ENCODE measurements around the gene ALG14.
"Not testable (repeated sequence)": the region's sequence is repeated elsewhere in the genome, so short reads cannot be mapped to it uniquely, and the experiment has no call there.

ALG14 gene

DNA sequence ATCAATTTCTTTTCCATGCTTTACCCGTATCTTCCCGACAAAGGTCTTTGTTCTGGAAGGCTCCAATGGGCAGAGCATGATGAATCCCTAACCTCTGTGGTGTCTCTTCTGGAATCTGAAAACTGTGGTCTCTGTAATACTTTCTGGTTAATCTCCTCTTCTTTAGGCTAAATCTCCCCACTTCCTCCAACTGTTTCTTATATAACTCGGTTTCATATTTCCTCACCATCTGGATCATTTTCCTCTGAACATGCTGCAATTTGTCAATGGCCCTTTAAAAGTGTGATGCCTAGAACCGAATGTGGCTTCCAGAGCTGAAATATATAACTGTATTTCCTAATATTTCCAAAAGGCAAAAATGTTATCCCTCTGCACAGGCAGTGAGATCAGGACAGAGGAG, 66.1 kb downstream of the ALG14 start:
- no peak for DNase-seq (ENCODE audit: low read depth)

- DNase-seq (ENCODE audit: low read depth) = no peak
Observed at GRCh38 chr1:95005584-95005983, 67.2 kb downstream of the ALG14 start.

DNA sequence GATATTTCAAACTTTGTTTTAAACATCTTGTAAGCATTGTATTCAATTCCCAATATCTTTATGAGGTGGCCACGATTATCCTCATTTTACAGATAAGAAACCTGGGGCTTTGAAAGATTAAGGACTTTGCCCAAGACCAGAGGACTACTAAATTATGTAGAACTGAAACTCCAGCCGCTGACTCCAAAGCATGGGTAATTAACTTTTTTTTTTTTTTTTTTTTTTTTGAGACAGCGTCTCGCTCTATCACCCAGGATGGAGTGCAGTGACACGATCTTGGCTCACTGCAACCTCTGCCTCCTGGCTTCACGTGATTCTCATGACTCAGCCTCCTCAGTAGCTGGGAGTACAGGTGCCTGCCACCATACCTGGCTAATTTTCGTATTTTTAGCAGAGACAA, 68.7 kb downstream of the ALG14 start:
- no peak for DNase-seq (ENCODE audit: low read depth)

DNA sequence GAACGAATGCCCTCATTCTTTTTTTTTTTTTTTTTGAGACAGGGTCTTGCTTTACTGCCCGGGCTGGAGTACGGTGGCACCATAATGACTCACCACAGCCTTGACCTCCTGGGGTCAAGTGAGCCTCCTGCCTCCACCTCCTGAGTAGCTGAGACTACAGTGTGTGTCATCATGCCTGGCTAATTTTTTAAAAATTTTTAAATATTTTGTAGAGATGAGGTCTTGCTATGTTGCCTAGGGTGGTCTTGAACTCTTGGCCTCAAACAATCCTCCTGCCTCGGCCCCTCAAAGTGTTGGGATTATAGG, 69.4 kb downstream of the ALG14 start:
- DNase-seq (ENCODE audit: low read depth) = no peak

GRCh38 chr1:95002540-95003432, 70.0 kb downstream of the ALG14 start:
- DNase-seq (ENCODE audit: low read depth) = no peak

DNA sequence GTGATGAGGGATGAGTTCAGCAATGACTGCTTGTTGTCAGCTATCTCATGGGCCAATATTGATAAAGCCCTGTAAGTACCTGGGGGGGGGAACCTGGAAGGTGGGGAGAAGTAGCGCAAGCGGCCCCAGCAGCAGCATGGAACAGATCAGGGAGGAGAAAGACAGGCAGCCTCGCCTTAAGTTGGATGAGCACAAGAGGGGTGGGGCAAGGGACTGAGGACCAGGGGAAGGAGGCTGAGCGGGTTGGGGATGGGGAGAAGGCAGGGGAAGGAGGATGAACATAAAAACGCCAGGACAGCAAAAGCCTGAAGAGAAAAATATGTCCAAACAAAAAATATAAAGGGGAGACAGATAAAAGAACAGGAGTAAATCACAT, 70.6 kb downstream of the ALG14 start:
- DNase-seq (ENCODE audit: low read depth) = no peak

- DNase-seq (ENCODE audit: low read depth) = no peak
Observed at GRCh38 chr1:94999456-95000131, 73.2 kb downstream of the ALG14 start.

GRCh38 chr1:94998748-94999147, 74.0 kb downstream of the ALG14 start:
- DNase-seq (ENCODE audit: low read depth) = no peak

DNA sequence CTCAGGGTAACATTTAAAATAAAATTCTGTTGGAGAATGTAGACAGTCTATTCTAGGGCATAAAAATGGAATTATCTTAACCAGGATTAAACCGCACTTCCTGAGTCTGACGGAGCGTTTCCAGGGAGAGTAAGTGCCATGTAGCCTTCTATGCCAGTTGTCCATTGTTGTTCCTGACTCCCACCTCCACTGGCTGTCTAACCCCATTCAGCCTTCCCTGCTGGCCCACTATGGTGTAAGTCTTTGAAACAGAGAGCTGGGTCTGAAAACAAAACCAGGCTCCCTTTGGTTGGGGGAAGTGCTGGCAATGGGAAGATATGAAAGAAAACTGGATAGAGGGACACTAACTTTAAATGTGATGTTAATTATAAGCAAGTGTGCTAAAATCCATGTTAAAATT, 74.6 kb downstream of the ALG14 start:
- DNase-seq (ENCODE audit: low read depth) = no peak

DNA sequence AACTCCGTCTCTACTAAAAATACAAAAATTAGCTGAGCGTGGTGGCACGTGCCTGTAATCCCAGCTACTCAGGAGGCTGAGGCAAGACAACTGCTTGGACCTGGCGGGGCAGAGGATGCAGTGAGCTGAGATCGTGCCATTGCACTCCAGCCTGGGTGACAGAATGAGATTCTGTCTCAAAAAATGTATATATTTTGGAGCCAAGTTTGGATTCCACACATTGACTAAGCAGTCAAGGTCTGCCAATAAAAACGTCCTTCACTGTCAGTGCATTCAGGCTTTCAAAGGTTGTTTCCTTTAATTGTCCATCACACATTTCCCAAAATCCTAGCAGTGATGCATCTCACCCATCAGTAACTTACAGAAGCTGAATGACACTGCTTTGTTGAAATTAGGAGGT, 77.2 kb downstream of the ALG14 start:
- DNase-seq (ENCODE audit: low read depth) = not testable (repeated sequence)

DNA sequence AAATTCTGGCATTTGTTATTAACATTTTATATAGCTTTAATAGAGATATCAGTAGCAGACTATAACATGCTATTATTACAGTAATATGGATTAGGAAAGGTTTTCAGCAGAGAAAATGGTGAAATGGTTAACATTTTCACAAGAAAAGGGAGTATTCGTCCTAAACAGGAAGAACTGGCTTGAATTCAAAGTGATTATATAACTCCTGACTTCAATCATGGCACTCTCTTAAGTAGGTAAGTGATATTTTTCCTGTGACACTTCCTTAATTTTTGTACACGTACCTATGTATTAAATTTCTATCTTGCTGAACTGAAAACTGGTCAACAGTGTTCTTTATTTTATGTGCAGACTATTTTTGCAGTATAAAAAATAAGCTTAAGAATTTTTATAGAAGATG, 77.9 kb downstream of the ALG14 start:
- DNase-seq (ENCODE audit: low read depth) = no peak

GRCh38 chr1:94993931-94994645, 78.7 kb downstream of the ALG14 start:
- DNase-seq (ENCODE audit: low read depth) = no peak

DNA sequence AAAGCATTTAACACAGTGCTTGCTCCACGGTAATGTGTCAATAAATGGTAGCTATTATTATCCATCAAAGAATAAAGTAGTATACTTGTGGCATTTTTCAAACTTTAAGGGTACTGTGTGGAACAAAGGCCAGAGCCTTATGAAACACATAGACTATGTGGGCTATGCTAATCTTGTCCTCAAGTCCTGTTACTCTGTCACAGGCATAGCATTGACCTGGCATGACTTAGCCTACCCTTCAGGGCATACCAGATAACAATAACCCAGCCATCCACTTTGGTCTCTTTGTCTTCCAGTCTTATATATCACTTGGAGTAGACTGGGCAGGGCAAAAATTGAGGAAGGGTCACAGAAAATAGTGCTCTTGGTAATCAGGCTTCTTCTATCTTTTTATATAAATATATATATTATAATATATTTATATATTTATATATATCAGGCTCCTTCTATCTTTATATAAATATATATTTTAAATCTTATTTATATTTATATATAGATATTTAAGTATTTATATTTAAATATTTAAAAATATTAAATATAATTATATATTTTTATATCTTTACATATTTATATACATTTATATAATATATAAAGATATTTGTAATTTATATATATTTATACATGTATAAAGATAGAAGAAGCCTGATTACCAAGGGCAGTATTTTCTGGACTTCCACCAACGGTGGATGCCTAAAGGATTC, 79.7 kb downstream of the ALG14 start:
- DNase-seq (ENCODE audit: low read depth) = no peak

GRCh38 chr1:94992161-94992560, 80.6 kb downstream of the ALG14 start:
- no peak for DNase-seq (ENCODE audit: low read depth)

DNA sequence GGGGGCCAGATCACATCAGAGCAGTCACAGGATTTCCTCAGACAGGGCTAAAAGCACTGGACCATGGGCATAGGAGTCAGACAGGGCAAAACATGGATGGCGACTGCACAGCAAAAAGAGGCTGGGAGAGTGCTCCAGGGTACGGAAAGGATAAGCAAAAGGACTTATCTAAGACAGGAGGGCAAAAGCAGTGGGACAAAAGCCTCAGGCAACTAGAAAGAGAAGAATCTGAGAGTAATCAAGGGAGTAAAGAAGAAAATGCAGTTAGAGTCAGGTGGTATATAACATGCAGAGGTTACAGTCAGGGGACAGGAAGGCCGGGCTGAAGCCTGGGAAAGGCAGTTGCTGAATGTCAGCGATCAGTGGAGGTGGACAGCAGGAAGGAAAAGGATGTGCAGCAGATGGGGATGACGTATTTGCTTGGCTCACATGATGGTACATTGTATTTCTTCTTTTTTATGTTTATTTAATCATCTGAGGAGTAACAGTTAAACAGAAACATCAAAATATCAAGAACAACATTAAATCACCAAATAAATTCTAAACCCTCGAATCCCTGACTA, 82.8 kb downstream of the ALG14 start:
- DNase-seq (ENCODE audit: low read depth) = no peak

GRCh38 chr1:94989398-94989797, 83.4 kb downstream of the ALG14 start:
- no peak for DNase-seq (ENCODE audit: low read depth)

GRCh38 chr1:94988356-94988755, 84.4 kb downstream of the ALG14 start:
- no peak for DNase-seq (ENCODE audit: low read depth)

- DNase-seq (ENCODE audit: low read depth) = no peak
Observed at GRCh38 chr1:94986783-94987182, 86.0 kb downstream of the ALG14 start.

DNA sequence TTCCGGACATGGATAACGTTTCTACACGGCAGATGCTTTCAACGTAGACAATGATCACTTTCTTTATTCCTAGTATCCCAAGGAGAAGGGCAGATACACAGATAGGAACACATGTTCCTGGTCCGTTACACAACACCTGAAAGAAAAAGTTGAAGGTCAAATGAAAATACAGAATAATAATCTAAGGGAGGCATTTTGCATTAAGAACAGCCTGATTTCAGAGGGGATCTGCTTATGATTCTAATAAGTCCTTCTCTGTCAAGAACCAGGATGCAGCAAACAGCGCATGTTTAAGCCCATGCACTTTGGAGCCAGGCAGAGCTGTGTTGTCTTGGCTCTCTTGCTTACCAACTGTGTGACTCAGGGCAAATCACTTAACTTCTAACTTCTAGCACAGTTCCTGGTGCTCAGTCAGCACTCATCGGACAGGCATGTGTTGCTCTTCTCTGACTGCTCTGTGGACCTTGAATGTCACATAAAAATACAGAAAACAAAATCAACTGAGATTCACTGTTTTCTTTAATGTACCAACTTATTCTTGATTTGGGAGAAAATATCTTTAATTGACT, 89.5 kb downstream of the ALG14 start:
- no peak for DNase-seq (ENCODE audit: low read depth)

DNA sequence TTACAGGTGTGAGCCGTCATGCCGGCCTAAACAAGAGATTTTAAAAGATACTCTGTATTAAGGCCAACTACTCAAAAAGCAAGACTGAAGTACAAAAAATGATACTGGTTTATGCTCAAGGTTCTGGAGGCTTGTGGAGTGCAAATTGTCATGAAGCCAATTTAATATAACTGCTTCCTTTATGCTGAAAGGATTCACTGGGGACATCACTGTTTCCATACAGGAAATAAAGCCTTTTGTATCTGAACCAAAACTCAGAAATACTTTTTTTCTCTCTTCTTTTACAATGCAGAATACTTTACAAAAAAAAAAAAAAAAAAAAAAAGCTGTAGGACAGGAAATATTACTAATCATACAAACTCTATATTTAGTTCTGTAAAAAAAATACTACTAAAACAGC, 90.4 kb downstream of the ALG14 start:
- no peak for DNase-seq (ENCODE audit: low read depth)

- no peak for DNase-seq (ENCODE audit: low read depth)
Observed at GRCh38 chr1:94981575-94981973, 91.2 kb downstream of the ALG14 start.
